Measurements from ENCODE around the gene S100A9. TPM values are rescaled to one million over a fixed set of nuclear protein-coding genes. Genes with fewer than 3 reads are reported as not detected.
"Not testable (repeated sequence)": the region's sequence is repeated elsewhere in the genome, so short reads cannot be mapped to it uniquely, and the experiment has no call there.

The S100A9 gene
- total RNA-seq, 4 donors from 2014 or later = 6.8 to 96.6 (median 17.6) TPM

GRCh38 chr1:153313288-153313687 lies 44.4 kb upstream of the S100A9 start:
- no peaks in the 10 kb centered on the region for H3K9me3 ChIP-seq
- DNase-seq = no peak
- no peaks in the 10 kb centered on the region for H3K27me3 ChIP-seq
- no peak for TF ChIP-seq CTCF (IDR thresholded peaks at IDR 0.05)
- no peak for TF ChIP-seq POLR2A (IDR thresholded peaks at IDR 0.05)
- no peaks in the 10 kb centered on the region for H3K36me3 ChIP-seq
- no peaks in the 10 kb centered on the region for H3K4me1 ChIP-seq
- no peak overlapping the region for H3K27ac ChIP-seq
- no peak overlapping the region for H3K4me3 ChIP-seq

GRCh38 chr1:153314388-153314787 lies 43.3 kb upstream of the S100A9 start:
- H3K36me3 ChIP-seq, H3K27ac ChIP-seq: not testable (repeated sequence)

DNA sequence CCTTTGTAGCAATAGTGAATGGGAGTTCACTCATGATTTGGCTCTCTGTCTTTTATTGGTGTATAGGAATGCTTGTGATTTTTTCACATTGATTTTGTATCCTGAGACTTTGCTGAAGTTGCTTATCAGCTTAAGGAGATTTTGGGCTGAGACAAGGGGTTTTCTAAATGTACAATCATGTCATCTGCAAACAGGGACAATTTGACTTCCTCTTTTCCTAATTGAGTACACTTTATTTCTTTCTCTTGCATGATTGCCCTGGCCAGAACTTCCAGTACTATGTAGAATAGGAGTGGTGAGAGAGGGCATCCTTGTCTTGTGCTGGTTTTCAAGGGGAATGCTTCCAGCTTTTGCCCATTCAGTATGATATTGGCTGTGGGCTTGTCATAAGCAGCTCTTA lies 41.6 kb upstream of the S100A9 start:
- not testable (repeated sequence) for H3K36me3 ChIP-seq, H3K27ac ChIP-seq, H3K9me3 ChIP-seq, H3K4me3 ChIP-seq, H3K4me1 ChIP-seq, H3K27me3 ChIP-seq, DNase-seq

More at GRCh38 chr1:153314388-153314787, 43.3 kb upstream of the S100A9 start:
- DNase-seq, H3K4me1 ChIP-seq, H3K9me3 ChIP-seq, H3K4me3 ChIP-seq, H3K27me3 ChIP-seq: not testable (repeated sequence)

- not testable (repeated sequence) for H3K4me1 ChIP-seq, H3K4me3 ChIP-seq, DNase-seq
Measured at GRCh38 chr1:153318145-153318544, 39.5 kb upstream of the S100A9 start.

DNA sequence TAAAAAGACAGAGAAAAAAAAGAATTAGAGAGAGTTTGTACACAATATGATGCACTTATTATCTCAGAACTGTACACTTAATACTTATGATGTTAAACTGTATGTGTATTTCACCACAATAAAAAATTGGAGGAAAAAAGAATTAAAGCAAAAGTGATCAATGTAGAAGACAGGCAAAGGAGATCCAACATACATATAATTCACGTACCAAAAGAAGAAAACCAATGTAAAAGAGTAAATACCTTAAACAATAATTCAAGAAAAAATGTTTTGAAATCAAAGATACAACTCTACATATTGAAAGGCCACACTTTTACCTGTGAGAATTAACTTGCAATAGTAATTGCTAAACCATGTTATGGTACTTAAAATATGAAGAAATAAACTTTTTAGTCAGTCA lies 35.1 kb upstream of the S100A9 start:
- Histone ChIP-seq H3K9me3 (peaks cover 0 to 5% (median 0%) of the 10 kb centered on the region in 4 donors), H3K27ac (no peak overlapping the region), H3K27me3 (no peaks in the 10 kb centered on the region), H3K36me3 (no peaks in the 10 kb centered on the region), H3K4me1 (no peaks in the 10 kb centered on the region), H3K4me3 (no peak overlapping the region)
- TF ChIP-seq CTCF (IDR thresholded peaks at IDR 0.05) = no peak
- TF ChIP-seq POLR2A (IDR thresholded peaks at IDR 0.05) = no peak
- DNase-seq = no peak

More at GRCh38 chr1:153318145-153318544, 39.5 kb upstream of the S100A9 start:
- H3K36me3 ChIP-seq, H3K27ac ChIP-seq, H3K9me3 ChIP-seq, H3K27me3 ChIP-seq: not testable (repeated sequence)

GRCh38 chr1:153324912-153325311 lies 32.7 kb upstream of the S100A9 start:
- Histone ChIP-seq H3K36me3 (no peaks in the 10 kb centered on the region), H3K9me3 (peaks cover 0 to 5% (median 0%) of the 10 kb centered on the region in 4 donors), H3K4me3 (no peak overlapping the region), H3K27ac (no peak overlapping the region), H3K4me1 (no peaks in the 10 kb centered on the region), H3K27me3 (no peaks in the 10 kb centered on the region)
- TF ChIP-seq POLR2A (IDR thresholded peaks at IDR 0.05) (no peak), CTCF (IDR thresholded peaks at IDR 0.05) (no peak)
- DNase-seq = no peak

DNA sequence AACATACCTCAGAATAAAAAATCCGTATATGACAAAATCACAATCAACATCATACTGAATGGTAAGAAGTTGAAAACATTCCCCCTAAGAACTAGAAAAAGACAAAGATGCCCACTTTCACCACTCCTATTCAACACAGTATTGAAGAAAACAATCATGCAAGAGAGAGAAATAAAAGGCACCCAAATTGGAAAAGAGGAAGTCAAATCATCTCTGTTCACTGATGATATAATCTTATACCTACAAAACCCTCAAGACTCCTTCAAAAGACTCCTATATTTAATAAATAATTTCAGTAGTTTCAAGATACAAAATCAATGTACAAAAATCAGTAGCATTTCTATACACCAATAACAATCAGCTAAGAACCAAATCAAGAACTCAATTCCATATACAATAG lies 23.8 kb upstream of the S100A9 start:
- no peaks in the 10 kb centered on the region for H3K4me1 ChIP-seq
- H3K27me3 ChIP-seq = no peaks in the 10 kb centered on the region
- H3K9me3 ChIP-seq = no peaks in the 10 kb centered on the region
- no peak overlapping the region for H3K27ac ChIP-seq
- H3K36me3 ChIP-seq = no peaks in the 10 kb centered on the region
- H3K4me3 ChIP-seq = no peak overlapping the region
- TF ChIP-seq POLR2A (IDR thresholded peaks at IDR 0.05) (no peak), CTCF (IDR thresholded peaks at IDR 0.05) (no peak)
- DNase-seq = no peak
